Ascending aorta (tissue), 2 donors: Measurements from ENCODE around the gene KCNQ1. TPM values are rescaled to one million over a fixed set of nuclear protein-coding genes. Genes with fewer than 3 reads are reported as not detected.
"Not testable (repeated sequence)": the region's sequence is repeated elsewhere in the genome, so short reads cannot be mapped to it uniquely, and the experiment has no call there.

Experiments used
- DNase-seq, 2 donors: peaks; one replicate each; pipeline ENCODE4 v3.0.0-alpha.2; 2019; ENCODE audit warnings: low spot score in 2 of 2
- H3K27ac ChIP-seq, 2 donors: fragments of 200-600 bp; sonication (generic); one replicate each; pipeline ENCODE4 v1.5.1; 2016 to 2017; ENCODE audit warnings: mild to moderate bottlenecking in 1 of 2
- H3K27me3 ChIP-seq: fragments of 200-600 bp; sonication (generic); one replicate; pipeline ENCODE4 v1.5.1; 2017
- H3K36me3 ChIP-seq, 2 donors: fragments of 200-600 bp; sonication (generic); one replicate each; pipeline ENCODE4 v1.5.1; 2016
- H3K4me1 ChIP-seq, 2 donors: fragments of 200-600 bp; sonication (generic); one replicate each; pipeline ENCODE4 v1.5.1; 2016 to 2017; ENCODE audit warnings: mild to moderate bottlenecking in 1 of 2
- H3K4me3 ChIP-seq, 2 donors: fragments of 200-600 bp; sonication (generic); one replicate each; pipeline ENCODE4 v1.5.1; 2016 to 2017; ENCODE audit warnings: mild to moderate bottlenecking in 1 of 2
- H3K9me3 ChIP-seq, 2 donors: fragments of 200-600 bp; sonication (generic); one replicate each; pipeline ENCODE4 v1.5.1; 2016
- CTCF ChIP-seq, 3 experiments: fragments of 200-600 bp in 2 of 3; fragments of 450-650 bp in 1 of 3; sonication (generic) in 2 of 3; IDR thresholded peaks; one replicate each; pipeline ENCODE4 v1.5.1; 2016 to 2019; ENCODE audit warnings: antibody characterized with exemption in 3 of 3, mild to moderate bottlenecking in 1 of 3, moderate library complexity in 1 of 3
- intact Hi-C: fragments of 100-400 bp; cut with DNase I; formaldehyde crosslinking; loops from one replicate; pipeline ENCODE4 v1.15.1; 2023
- total RNA-seq: library from RNA; depleted of rRNA; stranded (reverse); fragments of >200 nt; gene quantifications from one replicate; pipeline ENCODE4 v1.1.0, GENCODE V29; 2016

KCNQ1 gene
- total RNA-seq, 1 donor from 2014 or later = 2.3 TPM

- Histone ChIP-seq H3K4me3 (no peak overlapping the region), H3K27ac (no peak overlapping the region), H3K36me3 (no peaks in the 10 kb centered on the region), H3K9me3 (peaks cover 0 to 19% of the 10 kb centered on the region in 2 donors), H3K27me3 (no peaks in the 10 kb centered on the region), H3K4me1 (no peaks in the 10 kb centered on the region)
- TF ChIP-seq CTCF (IDR thresholded peaks at IDR 0.05) = no peak
- intact Hi-C loops = no loop called here
- DNase-seq = no peak
These were observed 164.5 kb downstream of the KCNQ1 start for GRCh38 chr11:2609345-2609744.

- no peak for TF ChIP-seq CTCF (IDR thresholded peaks at IDR 0.05)
- Histone ChIP-seq H3K36me3 (no peaks in the 10 kb centered on the region), H3K27me3 (no peaks in the 10 kb centered on the region), H3K4me1 (no peaks in the 10 kb centered on the region), H3K9me3 (peaks cover 0 to 19% of the 10 kb centered on the region in 2 donors), H3K27ac (no peak overlapping the region), H3K4me3 (no peak overlapping the region)
- no peak for DNase-seq
- intact Hi-C loops = no loop called here
These were observed 168.2 kb downstream of the KCNQ1 start for GRCh38 chr11:2612884-2613571.

GRCh38 chr11:2621894-2622293 is 177.1 kb downstream of the KCNQ1 start:
- Histone ChIP-seq H3K4me1 (no peaks in the 10 kb centered on the region), H3K27me3 (no peaks in the 10 kb centered on the region), H3K36me3 (no peaks in the 10 kb centered on the region), H3K9me3 (no peaks in the 10 kb centered on the region), H3K27ac (no peak overlapping the region), H3K4me3 (no peak overlapping the region)
- intact Hi-C loops = no loop called here
- DNase-seq = no peak
- TF ChIP-seq CTCF (IDR thresholded peaks at IDR 0.05) = no peak

GRCh38 chr11:2625183-2625582 is 180.4 kb downstream of the KCNQ1 start:
- Histone ChIP-seq H3K4me3 (no peak overlapping the region), H3K9me3 (peaks cover 8 to 16% of the 10 kb centered on the region in 2 donors), H3K27ac (no peak overlapping the region), H3K4me1 (no peaks in the 10 kb centered on the region), H3K27me3 (no peaks in the 10 kb centered on the region), H3K36me3 (no peaks in the 10 kb centered on the region)
- TF ChIP-seq CTCF (IDR thresholded peaks at IDR 0.05) = no peak
- no peak for DNase-seq
- intact Hi-C loops = no loop called here

GRCh38 chr11:2630679-2631078 is 185.9 kb downstream of the KCNQ1 start:
- Histone ChIP-seq H3K27me3 (no peaks in the 10 kb centered on the region), H3K4me3 (no peak overlapping the region), H3K27ac (no peak overlapping the region), H3K9me3 (peaks cover 40 to 56% of the 10 kb centered on the region in 2 donors), H3K36me3 (no peaks in the 10 kb centered on the region), H3K4me1 (no peaks in the 10 kb centered on the region)
- no peak for DNase-seq
- intact Hi-C loops = no loop called here
- TF ChIP-seq CTCF (IDR thresholded peaks at IDR 0.05) = no peak

- no peak overlapping the region for H3K27ac ChIP-seq
- H3K9me3 ChIP-seq = peaks cover 40 to 56% of the 10 kb centered on the region in 2 donors
- no peaks in the 10 kb centered on the region for H3K27me3 ChIP-seq
- TF ChIP-seq CTCF (IDR thresholded peaks at IDR 0.05) = no peak
- intact Hi-C loops = no loop called here
- H3K36me3 ChIP-seq = no peaks in the 10 kb centered on the region
- no peak overlapping the region for H3K4me3 ChIP-seq
- DNase-seq = no peak
- no peaks in the 10 kb centered on the region for H3K4me1 ChIP-seq
These were observed 186.4 kb downstream of the KCNQ1 start for GRCh38 chr11:2631161-2631560.

GRCh38 chr11:2639763-2640162 is 195.0 kb downstream of the KCNQ1 start:
- H3K4me3 ChIP-seq, H3K4me1 ChIP-seq, intact Hi-C loops, H3K27me3 ChIP-seq, DNase-seq, H3K27ac ChIP-seq, H3K36me3 ChIP-seq: not testable (repeated sequence)
- H3K9me3 ChIP-seq = peaks cover 31 to 60% of the 10 kb centered on the region in 2 donors
